Tibial nerve (tissue), 4 donors: ENCODE data around the gene UBL4A. TPM values are rescaled to one million over a fixed set of nuclear protein-coding genes. Genes with fewer than 3 reads are reported as not detected.

Experiments
- DNase-seq, 2 donors: peaks; one replicate each; pipeline ENCODE4 v3.0.0-alpha.2; 2019; ENCODE audit warnings: low spot score in 2 of 2
- H3K27ac ChIP-seq, 4 donors: fragments of 200-600 bp; sonication (generic) in 3 of 4; one replicate each; pipeline ENCODE4 v1.5.1; 2017 to 2019; ENCODE audit warnings: mild to moderate bottlenecking in 1 of 4
- H3K27me3 ChIP-seq, 2 donors: fragments of 200-600 bp; sonication (generic) in 1 of 2; one replicate each; pipeline versions ENCODE4 v1.5.1 to v1.6.0; 2017 to 2019
- H3K36me3 ChIP-seq, 3 donors: fragments of 200-600 bp; sonication (generic); one replicate each; pipeline ENCODE4 v1.5.1; 2018 to 2019
- H3K4me1 ChIP-seq, 4 donors: fragments of 200-600 bp; sonication (generic) in 3 of 4; one replicate each; pipeline ENCODE4 v1.5.1; 2017 to 2019
- H3K4me3 ChIP-seq, 4 donors: fragments of 200-600 bp; sonication (generic) in 3 of 4; one replicate each; pipeline ENCODE4 v1.5.1; 2017 to 2019; ENCODE audit warnings: mild to moderate bottlenecking in 1 of 4, moderate library complexity in 1 of 4
- H3K9me3 ChIP-seq, 4 donors: fragments of 200-600 bp; sonication (generic) in 3 of 4; one replicate each; pipeline ENCODE4 v1.5.1; 2017 to 2019
- CTCF ChIP-seq, 5 experiments: fragments of 200-600 bp in 3 of 5; fragments of 450-650 bp in 2 of 5; sonication (generic) in 3 of 5; IDR thresholded peaks; one replicate each; pipeline ENCODE4 v1.5.1; 2016 to 2019; ENCODE audit warnings: antibody characterized with exemption in 5 of 5, mild to moderate bottlenecking in 3 of 5, moderate library complexity in 2 of 5
- EP300 ChIP-seq, 2 donors: sonication (generic); formaldehyde crosslinking; IDR thresholded peaks; one replicate each; pipeline ENCODE4 v1.6.1; 2017; ENCODE audit warnings: antibody characterized with exemption in 2 of 2, mild to moderate bottlenecking in 1 of 2
- POLR2A ChIP-seq, 2 donors: fragments of 450-650 bp; IDR thresholded peaks; one replicate each; pipeline ENCODE4 v1.6.1; 2017; ENCODE audit warnings: antibody characterized with exemption in 2 of 2, mild to moderate bottlenecking in 2 of 2, moderate library complexity in 2 of 2
- WGBS, 2 donors: methylation state at CpG; one replicate each; pipeline ENCODE4 v1.1.5; 2018; 5-methylcytosine and 5-hydroxymethylcytosine counted together
- small RNA-seq: library from RNA; depleted of rRNA; stranded (forward); fragments of <200 nt; gene quantifications from one replicate; pipeline ENCODE3, GENCODE V24; 2016
- total RNA-seq, 4 donors: library from RNA; depleted of rRNA; stranded (reverse); fragments of >200 nt; gene quantifications; one replicate each; pipeline ENCODE4 v1.1.0, GENCODE V29; 2016

Gene UBL4A
- total RNA-seq, 4 donors from 2014 or later = 39.0 to 58.5 (median 43.4) TPM

- peaks cover 0 to 33% (median 0%) of the 10 kb centered on the region in 4 donors for H3K4me1 ChIP-seq
- peak within 1 kb of the TSS; percentile 50 to 87 (median 70) for H3K4me3 ChIP-seq
- peaks cover 0 to 58% (median 0%) of the 10 kb centered on the region in 3 donors for H3K36me3 ChIP-seq
- WGBS, 2 donors = 11 to 31% methylated on average over 7 to 74 of the region's 93 CpGs
- no peaks in the 10 kb centered on the region for H3K27me3 ChIP-seq
- H3K9me3 ChIP-seq = no peaks in the 10 kb centered on the region
- H3K27ac ChIP-seq = peak within 1 kb of the TSS; percentile 90 to 93 (median 90)
- peak; percentile 15 to 59 for TF ChIP-seq POLR2A (IDR thresholded peaks at IDR 0.05)
- no peak for TF ChIP-seq CTCF (IDR thresholded peaks at IDR 0.05)
- peak in 1 of 2 donors; percentile 58 for TF ChIP-seq EP300 (IDR thresholded peaks at IDR 0.05)
- DNase-seq = no peak
Measured at GRCh38 chrX:154436983-154437752, 49.2 kb downstream of the UBL4A start, which contains the start of gene GDI1. TSS of gene GDI1 (plus strand) at chrX:154437154. CDS start at chrX:154437255, 101 bp downstream.

GRCh38 chrX:154436374-154436982, 49.9 kb downstream of the UBL4A start:
- peak overlapping the region; percentile 11 to 87 (median 70) for H3K4me3 ChIP-seq
- WGBS, 2 donors = 49 to 57% methylated on average over 5 to 17 of the region's 78 CpGs
- no peaks in the 10 kb centered on the region for H3K27me3 ChIP-seq
- H3K9me3 ChIP-seq = no peaks in the 10 kb centered on the region
- H3K36me3 ChIP-seq = peaks cover 0 to 57% (median 0%) of the 10 kb centered on the region in 3 donors
- H3K27ac ChIP-seq = peak overlapping the region; percentile 90 to 93 (median 90)
- peaks cover 0 to 33% (median 0%) of the 10 kb centered on the region in 4 donors for H3K4me1 ChIP-seq
- DNase-seq = no peak
- TF ChIP-seq EP300 (IDR thresholded peaks at IDR 0.05) (no peak), POLR2A (IDR thresholded peaks at IDR 0.05) (no peak), CTCF (IDR thresholded peaks at IDR 0.05) (no peak)

- Histone ChIP-seq H3K27me3 (no peaks in the 10 kb centered on the region), H3K27ac (no peak overlapping the region), H3K4me1 (peaks cover 0 to 32% (median 0%) of the 10 kb centered on the region in 4 donors), H3K4me3 (no peak overlapping the region), H3K36me3 (peaks cover 0 to 45% (median 0%) of the 10 kb centered on the region in 3 donors), H3K9me3 (no peaks in the 10 kb centered on the region)
- TF ChIP-seq POLR2A (IDR thresholded peaks at IDR 0.05) (no peak), EP300 (IDR thresholded peaks at IDR 0.05) (no peak), CTCF (IDR thresholded peaks at IDR 0.05) (no peak)
- 90% methylated on average over 19 of the region's 19 CpGs; no CpG with 5 or more reads in 1 of the 2 donors for WGBS, 2 donors
- DNase-seq = no peak
Measured at GRCh38 chrX:154435171-154435733, 51.2 kb downstream of the UBL4A start.

GRCh38 chrX:154434394-154435168, 51.8 kb downstream of the UBL4A start:
- no peak overlapping the region for H3K4me3 ChIP-seq
- no peak overlapping the region for H3K27ac ChIP-seq
- H3K4me1 ChIP-seq = peaks cover 0 to 31% (median 0%) of the 10 kb centered on the region in 4 donors
- H3K36me3 ChIP-seq = peaks cover 0 to 40% (median 0%) of the 10 kb centered on the region in 3 donors
- no peak for DNase-seq
- H3K9me3 ChIP-seq = no peaks in the 10 kb centered on the region
- no peaks in the 10 kb centered on the region for H3K27me3 ChIP-seq
- whole genome bisulfite sequencing, 2 donors = 79 to 91% methylated on average over 4 to 7 of the region's 7 CpGs
- TF ChIP-seq CTCF (IDR thresholded peaks at IDR 0.05) (no peak), POLR2A (IDR thresholded peaks at IDR 0.05) (no peak), EP300 (IDR thresholded peaks at IDR 0.05) (no peak)

Small RNA genes within 50 kb of the gene (small RNA-seq; reads per million reads assigned to genes)
- gene MIR6858 (not detected), gene RN7SL697P (not detected)

Other genes starting within 250 kb of the UBL4A start
- gene OPN1MW3, start 229.0 kb downstream of the UBL4A start, total RNA-seq = not detected
- not detected for gene TEX28, start 191.5 kb downstream of the UBL4A start, total RNA-seq
- gene TKTL1, start 190.8 kb downstream of the UBL4A start, total RNA-seq = not detected
- gene FLNA, start 112.0 kb downstream of the UBL4A start, total RNA-seq = 1,000 to 10,000 TPM in 3 of 4 donors, 100 to 1,000 TPM in 1; 995 to 1,349 (median 1,139) TPM
- gene EMD, start 107.3 kb downstream of the UBL4A start, total RNA-seq = 10 to 100 TPM; 38.0 to 72.6 (median 46.7) TPM
- 1,000 to 10,000 TPM; 4,372 to 6,501 (median 5,244) TPM for gene RPL10, start 88.2 kb downstream of the UBL4A start, total RNA-seq
- 10 to 100 TPM; 21.4 to 36.0 (median 28.6) TPM for gene DNASE1L1, start 77.4 kb downstream of the UBL4A start, total RNA-seq
- gene TAFAZZIN, start 75.1 kb downstream of the UBL4A start, total RNA-seq = 100 to 1,000 TPM in 2 of 4 donors, 10 to 100 TPM in 2; 78.9 to 138 (median 97.7) TPM
- gene ATP6AP1, start 57.9 kb downstream of the UBL4A start, total RNA-seq = 10 to 100 TPM; 42.9 to 59.7 (median 50.4) TPM
- 100 to 1,000 TPM; 114 to 179 (median 152) TPM for gene GDI1, start 49.5 kb downstream of the UBL4A start, total RNA-seq
- gene FAM50A, start 42.5 kb downstream of the UBL4A start, total RNA-seq = 10 to 100 TPM; 47.5 to 90.6 (median 63.0) TPM
- 10 to 100 TPM; 17.0 to 44.4 (median 24.2) TPM for gene PLXNA3, start 28.3 kb downstream of the UBL4A start, total RNA-seq
- 10 to 100 TPM; 18.8 to 46.5 (median 35.0) TPM for gene LAGE3, start 7.3 kb downstream of the UBL4A start, total RNA-seq
- gene SLC10A3, start 4.0 kb upstream of the UBL4A start, total RNA-seq = 10 to 100 TPM; 17.8 to 40.6 (median 27.0) TPM
- 10 to 100 TPM; 40.9 to 76.5 (median 55.7) TPM for gene FAM3A, start 29.6 kb upstream of the UBL4A start, total RNA-seq
- gene G6PD, start 60.2 kb upstream of the UBL4A start, total RNA-seq = 10 to 100 TPM; 30.6 to 89.7 (median 41.8) TPM
- 10 to 100 TPM; 14.2 to 43.1 (median 29.0) TPM for gene IKBKG, start 61.0 kb upstream of the UBL4A start, total RNA-seq
- not detected for gene CTAG1A, start 98.5 kb upstream of the UBL4A start, total RNA-seq
- not detected for gene CTAG1B, start 132.7 kb upstream of the UBL4A start, total RNA-seq
- not detected for gene CTAG2, start 167.0 kb upstream of the UBL4A start, total RNA-seq